GM23248 (cell line): ENCODE data around the gene SAMD15. TPM values are rescaled to one million over a fixed set of nuclear protein-coding genes. Genes with fewer than 3 reads are reported as not detected.

Source experiments
- DNase-seq: peaks from one replicate; pipeline ENCODE4 v3.0.0-alpha.2; 2015
- H2AFZ ChIP-seq: fragments of 200-600 bp; sonication (generic); 2 replicates; pipeline ENCODE4 v1.6.1; 2016; ENCODE audit warnings: antibody characterized with exemption
- H3F3A ChIP-seq: fragments of 200-600 bp; sonication (generic); 2 replicates; pipeline ENCODE4 v1.6.1; 2016; ENCODE audit warnings: mild to moderate bottlenecking, antibody characterized with exemption, mixed run types; ENCODE audit not compliant: insufficient read depth
- H3K27ac ChIP-seq: fragments of 200-600 bp; sonication (generic); 2 replicates; pipeline ENCODE4 v1.5.1; 2016; ENCODE audit warnings: mild to moderate bottlenecking
- H3K27me3 ChIP-seq: fragments of 200-600 bp; sonication (generic); replicated peaks from 2 replicates; pipeline ENCODE4 v1.6.1; 2016; ENCODE audit warnings: mild to moderate bottlenecking; ENCODE audit not compliant: insufficient read depth
- H3K36me3 ChIP-seq: fragments of 200-600 bp; sonication (generic); 2 replicates; pipeline ENCODE4 v1.6.1; 2016; ENCODE audit warnings: low read depth, mild to moderate bottlenecking
- H3K4me1 ChIP-seq: fragments of 200-600 bp; sonication (generic); 2 replicates; pipeline ENCODE4 v1.6.1; 2016; ENCODE audit warnings: mild to moderate bottlenecking; ENCODE audit not compliant: insufficient read depth
- H3K4me2 ChIP-seq: fragments of 200-600 bp; sonication (generic); one replicate; pipeline ENCODE4 v1.6.1; 2016; ENCODE audit warnings: mild to moderate bottlenecking; ENCODE audit not compliant: unreplicated experiment
- H3K4me3 ChIP-seq: fragments of 200-600 bp; sonication (generic); 2 replicates; pipeline ENCODE4 v1.5.1; 2016; ENCODE audit warnings: mild to moderate bottlenecking
- H3K79me2 ChIP-seq: fragments of 200-600 bp; sonication (generic); 2 replicates; pipeline ENCODE4 v1.6.1; 2016; ENCODE audit warnings: mild to moderate bottlenecking; ENCODE audit not compliant: insufficient read depth
- H3K9ac ChIP-seq: fragments of 200-600 bp; sonication (generic); 2 replicates; pipeline ENCODE4 v1.6.1; 2016; ENCODE audit warnings: mild to moderate bottlenecking
- H3K9me2 ChIP-seq: fragments of 200-600 bp; sonication (generic); 2 replicates; pipeline ENCODE4 v1.6.1; 2016; ENCODE audit warnings: mixed run types, mild to moderate bottlenecking, moderate library complexity; ENCODE audit not compliant: insufficient read depth
- H3K9me3 ChIP-seq: fragments of 200-600 bp; sonication (generic); one replicate; pipeline ENCODE4 v1.6.1; 2017; ENCODE audit warnings: low read depth
- H4K20me1 ChIP-seq: fragments of 200-600 bp; sonication (generic); 2 replicates; pipeline ENCODE4 v1.6.0; 2016; ENCODE audit not compliant: insufficient read depth
- EZH2 ChIP-seq: fragments of 200-600 bp; sonication (generic); IDR thresholded peaks from 2 replicates; pipeline ENCODE4 v1.6.1; 2018; ENCODE audit warnings: antibody characterized with exemption, mild to moderate bottlenecking; ENCODE audit not compliant: insufficient read depth, poor library complexity, severe bottlenecking
- EZH2phosphoT487 ChIP-seq: fragments of 200-600 bp; sonication (generic); IDR thresholded peaks from 2 replicates; pipeline ENCODE4 v1.6.1; 2018; ENCODE audit warnings: antibody characterized with exemption, moderate library complexity, mild to moderate bottlenecking, low read depth; ENCODE audit not compliant: insufficient read depth
- WGBS, 2 experiments: methylation state at CpG; one replicate each; pipeline ENCODE4 v1.1.6; 2015 to 2017; ENCODE audit warnings: low lambda C conversion rate in 2 of 2, low coverage in 1 of 2; ENCODE audit errors: missing lambda C conversion rate in 2 of 2; 5-methylcytosine and 5-hydroxymethylcytosine counted together
- in situ Hi-C: fragments of 300-500 bp; cut with MboI; formaldehyde crosslinking; loops from 2 replicates; pipeline ENCODE4 v1.15.0; 2020
- polyA plus RNA-seq: library from polyadenylated mRNA; unstranded; fragments of >200 nt; fragmentation: Nextera tagmentation; extraction: Ambion mirVana; gene quantifications from 2 replicates; pipeline ENCODE4 v1.2.1, GENCODE V29; 2016
- total RNA-seq: library from RNA; depleted of rRNA; stranded (reverse); fragments of >200 nt; shearing (Covaris generic); gene quantifications from 2 replicates; pipeline ENCODE4 v1.2.3, GENCODE V29; 2014

The SAMD15 gene
- total and polyA plus RNA-seq, 2 experiments from 2014 or later, result 0.95 to 1.4 TPM

DNA sequence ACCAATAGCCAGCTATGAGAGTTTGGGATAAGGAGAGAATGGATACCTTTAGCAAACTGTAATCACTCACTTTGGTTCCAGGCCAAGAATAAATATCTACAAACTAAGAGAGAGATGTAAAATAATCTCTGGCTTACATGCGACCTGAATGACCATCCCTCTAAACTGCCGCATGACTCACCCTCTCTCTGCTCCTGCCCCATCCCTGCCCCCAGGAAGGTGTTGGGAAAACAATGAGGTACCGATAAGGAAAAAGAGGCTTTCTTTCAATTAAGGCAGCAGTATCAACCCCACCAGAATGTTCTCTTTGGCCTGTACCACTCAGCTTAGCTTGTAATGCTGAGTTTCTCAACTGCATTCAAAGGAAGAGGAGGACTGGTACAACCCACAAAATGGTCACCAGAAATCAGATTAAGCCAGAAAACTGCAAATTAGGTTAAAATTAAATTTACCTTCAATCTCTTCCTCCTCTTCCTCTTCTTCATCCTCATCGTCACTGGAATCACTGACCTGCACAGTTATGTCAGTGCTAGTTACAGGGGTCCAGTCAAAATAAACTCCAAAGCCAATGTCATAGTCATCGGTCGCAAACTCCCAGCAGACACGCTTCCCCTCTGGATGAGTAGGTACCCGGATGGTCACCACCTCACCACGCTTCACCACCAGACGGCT, 34.3 kb upstream of the SAMD15 start:
- no peaks in the 10 kb centered on the region for H3K36me3 ChIP-seq
- H3K79me2 ChIP-seq, result no peaks in the 10 kb centered on the region
- H4K20me1 ChIP-seq, result no peaks in the 10 kb centered on the region
- no peaks in the 10 kb centered on the region for H3F3A ChIP-seq
- H3K4me2 ChIP-seq, result no peak overlapping the region
- TF ChIP-seq EZH2 (no peak), EZH2phosphoT487 (no peak)
- no peaks in the 10 kb centered on the region for H3K9me2 ChIP-seq
- no peak overlapping the region for H3K9ac ChIP-seq
- no peak for DNase-seq
- H3K27ac ChIP-seq, result no peak overlapping the region
- no peak overlapping the region for H2AFZ ChIP-seq
- in situ Hi-C loops, result no loop called here
- no peaks in the 10 kb centered on the region for H3K9me3 ChIP-seq
- peaks cover 11% of the 10 kb centered on the region for H3K4me1 ChIP-seq
- 97% methylated on average over 10 of the region's 10 CpGs for WGBS, 2 experiments
- H3K4me3 ChIP-seq, result no peak overlapping the region
- H3K27me3 ChIP-seq, result no peaks in the 10 kb centered on the region

DNA sequence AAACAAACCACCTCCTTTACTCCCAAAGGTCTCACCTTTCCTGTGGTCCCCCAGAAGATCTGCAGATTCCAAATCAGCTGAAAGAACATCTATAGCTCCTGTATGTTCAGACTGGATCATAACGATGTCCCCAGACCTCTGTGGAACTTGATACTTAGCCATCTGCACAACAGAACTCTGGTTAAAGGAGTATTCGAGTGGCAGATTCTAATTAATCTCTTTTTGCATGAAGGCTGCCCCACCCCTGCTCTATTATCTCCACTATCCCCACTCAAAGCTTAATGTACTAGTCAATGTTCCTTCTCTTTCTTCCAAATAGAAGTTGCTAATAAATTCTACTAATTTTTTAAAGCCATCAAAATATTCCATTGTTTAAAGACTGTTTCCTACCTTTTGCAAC, 33.5 kb upstream of the SAMD15 start:
- Histone ChIP-seq H3K36me3 (no peaks in the 10 kb centered on the region), H3K79me2 (no peaks in the 10 kb centered on the region), H4K20me1 (no peaks in the 10 kb centered on the region), H3F3A (no peaks in the 10 kb centered on the region), H3K4me3 (no peak overlapping the region), H3K4me1 (peaks cover 10% of the 10 kb centered on the region), H3K4me2 (no peak overlapping the region), H2AFZ (no peak overlapping the region), H3K27me3 (no peaks in the 10 kb centered on the region), H3K9me2 (no peaks in the 10 kb centered on the region), H3K9me3 (no peaks in the 10 kb centered on the region), H3K27ac (no peak overlapping the region), H3K9ac (no peak overlapping the region)
- in situ Hi-C loops, result no loop called here
- 97 to 98% methylated on average over 2 of the region's 2 CpGs for WGBS, 2 experiments
- DNase-seq, result no peak
- TF ChIP-seq EZH2, result no peak
- no peak for TF ChIP-seq EZH2phosphoT487

DNA sequence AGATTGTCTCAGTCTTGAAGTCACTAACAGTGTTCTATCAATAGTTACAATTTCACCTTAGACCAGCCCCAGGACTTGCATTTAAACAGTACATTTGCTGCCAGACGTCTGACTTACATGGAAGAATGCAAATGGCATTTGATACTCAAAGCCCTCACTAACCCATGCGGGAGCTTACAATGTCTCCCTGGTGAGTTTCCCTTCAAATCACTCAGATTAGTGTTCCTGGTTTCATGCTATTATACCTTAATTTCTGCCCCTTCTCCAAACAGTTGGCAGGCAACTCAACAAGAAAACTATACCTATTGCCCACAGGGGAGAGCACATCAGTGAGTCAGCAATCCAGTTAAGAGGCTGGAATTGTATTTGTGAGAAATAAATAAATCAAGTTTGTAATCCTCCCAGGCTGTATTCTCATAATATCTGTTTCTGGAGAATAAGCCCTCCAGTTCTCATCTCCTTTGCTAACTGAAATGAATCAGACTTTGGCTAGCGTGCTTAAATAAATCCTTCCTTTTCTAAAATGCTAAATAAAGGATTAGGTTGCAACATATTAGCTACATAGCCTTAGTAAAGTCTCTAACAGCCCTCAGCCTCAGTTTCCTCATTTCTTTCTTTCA, 32.7 kb upstream of the SAMD15 start:
- Histone ChIP-seq H3K9me2 (no peaks in the 10 kb centered on the region), H2AFZ (no peak overlapping the region), H3K4me2 (no peak overlapping the region), H3K36me3 (no peaks in the 10 kb centered on the region), H3K27me3 (no peaks in the 10 kb centered on the region), H4K20me1 (no peaks in the 10 kb centered on the region), H3F3A (no peaks in the 10 kb centered on the region), H3K79me2 (no peaks in the 10 kb centered on the region), H3K4me1 (peaks cover 3% of the 10 kb centered on the region; the same call in 1 of the 2 replicates), H3K9me3 (no peaks in the 10 kb centered on the region), H3K9ac (no peak overlapping the region), H3K4me3 (no peak overlapping the region), H3K27ac (no peak overlapping the region)
- no peak for DNase-seq
- in situ Hi-C loops, result no loop called here
- TF ChIP-seq EZH2phosphoT487, result no peak
- WGBS, 2 experiments, result 91 to 93% methylated on average over 3 of the region's 3 CpGs

DNA sequence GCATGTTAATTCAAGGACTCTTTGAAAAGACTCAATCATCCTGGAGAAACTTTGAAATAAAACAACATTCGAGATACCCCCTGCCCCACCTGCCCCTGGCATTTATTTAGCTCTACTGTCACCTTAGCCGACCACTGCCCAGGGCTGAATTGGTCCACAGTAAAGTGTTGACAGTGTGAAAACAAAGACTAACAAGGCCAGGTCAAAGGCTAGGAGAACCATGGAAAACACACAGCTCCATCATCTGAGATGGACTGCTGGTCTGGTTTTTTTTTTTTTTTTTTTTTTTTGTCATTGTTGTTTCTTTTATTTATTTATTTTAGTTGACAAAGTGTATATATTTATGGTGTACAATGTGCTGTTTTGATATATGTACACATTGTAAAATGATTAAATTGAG, 30.7 kb upstream of the SAMD15 start:
- Histone ChIP-seq H3K4me3 (no peak overlapping the region), H3K4me2 (no peak overlapping the region), H3K27ac (no peak overlapping the region), H3K4me1 (no peaks in the 10 kb centered on the region), H3K9ac (no peak overlapping the region), H3K79me2 (no peaks in the 10 kb centered on the region), H3K27me3 (no peaks in the 10 kb centered on the region), H4K20me1 (no peaks in the 10 kb centered on the region), H3K9me2 (no peaks in the 10 kb centered on the region), H3K36me3 (peaks cover 7% of the 10 kb centered on the region; the same call in 1 of the 2 replicates), H3F3A (no peaks in the 10 kb centered on the region), H2AFZ (no peak overlapping the region), H3K9me3 (no peaks in the 10 kb centered on the region)
- TF ChIP-seq EZH2phosphoT487, result no peak
- 76 to 79% methylated on average over 2 of the region's 2 CpGs for WGBS, 2 experiments
- in situ Hi-C loops, result no loop called here
- DNase-seq, result no peak
